ENCODE results near the gene HMGN4.
"Not testable (repeated sequence)": the region's sequence is repeated elsewhere in the genome, so short reads cannot be mapped to it uniquely, and the experiment has no call there.

Gene HMGN4

DNA sequence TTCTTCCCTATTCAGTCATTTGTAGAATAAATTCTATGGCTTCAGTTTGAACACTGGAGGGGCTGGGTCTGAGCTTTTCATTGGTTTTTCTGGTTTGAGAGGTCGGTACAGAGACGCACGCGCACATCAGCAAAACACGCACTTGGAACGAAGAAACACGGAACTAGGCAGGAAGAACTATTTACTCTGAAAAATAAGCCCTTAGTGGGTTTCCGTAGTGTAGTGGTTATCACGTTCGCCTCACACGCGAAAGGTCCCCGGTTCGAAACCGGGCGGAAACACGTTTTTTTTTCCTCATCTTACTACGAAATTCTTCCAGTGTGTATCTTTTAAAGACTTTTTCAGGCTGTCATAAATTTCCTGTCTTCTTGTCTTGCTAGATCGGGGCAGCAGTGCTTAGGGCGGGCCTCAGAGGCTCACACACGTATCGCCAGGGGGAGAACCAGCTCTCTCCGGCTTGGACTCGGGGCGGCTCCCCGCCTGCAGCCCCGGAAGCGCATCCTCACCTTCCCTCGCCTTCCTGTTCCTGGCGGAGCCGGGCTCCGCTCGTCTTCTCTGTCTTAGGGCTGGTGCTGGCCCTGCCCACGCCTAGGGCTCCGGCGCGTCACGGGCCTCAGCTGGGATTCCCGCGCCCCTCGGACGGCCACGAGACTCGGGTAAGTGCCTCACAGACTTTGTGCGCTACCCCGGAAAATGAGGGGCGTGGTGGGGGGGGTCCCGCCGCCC is at the start of gene HMGN4:
TSS of gene HMGN4 (plus strand) at position 521 of the 726 bp plus-strand sequence. CDS start 6,841 bp downstream, outside the sequence.
- DNase-seq, result peak; percentile 63

DNA sequence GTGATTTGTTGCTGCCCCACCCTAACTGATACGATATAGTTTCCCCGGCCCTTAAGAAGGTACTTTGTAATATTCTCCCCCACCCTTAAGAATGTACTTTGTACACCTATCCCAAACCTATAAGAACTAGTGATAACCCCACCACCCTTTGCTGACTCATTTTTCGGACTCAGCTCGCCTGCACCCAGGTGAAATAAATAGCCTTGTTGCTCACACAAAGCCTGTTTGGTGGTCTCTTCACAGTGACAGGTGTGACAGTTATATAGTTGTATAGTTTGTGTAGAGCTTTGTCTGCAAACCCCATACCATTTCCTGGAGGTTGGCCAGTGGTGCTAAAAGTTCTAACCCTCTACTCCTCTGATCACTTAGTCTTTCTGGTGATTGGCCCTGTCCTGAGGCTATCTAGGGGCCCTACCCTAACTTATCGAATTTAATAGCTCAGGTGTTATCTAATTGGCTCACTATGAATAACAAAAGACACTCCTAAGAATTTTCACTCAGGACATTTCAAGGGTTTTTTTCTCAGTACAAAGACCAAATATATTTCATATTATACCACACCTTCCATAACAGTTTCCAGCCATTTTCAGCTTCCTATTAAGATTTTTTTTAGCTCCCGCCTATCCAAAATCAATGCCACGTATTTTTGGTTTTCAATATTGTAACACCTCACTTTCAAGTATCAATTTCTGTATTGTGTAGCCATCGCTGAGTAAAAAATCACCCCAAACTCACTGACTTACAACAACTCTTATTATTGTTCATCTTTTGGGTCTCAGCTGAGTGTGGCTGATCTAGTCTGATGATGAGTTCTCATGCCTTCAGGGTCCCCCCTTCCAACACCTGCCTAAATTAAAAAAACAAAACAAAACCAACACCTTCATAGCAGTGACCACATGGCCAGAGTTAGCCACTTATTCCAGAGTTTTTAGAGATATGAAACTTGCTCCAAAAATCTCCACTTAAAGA is 47.9 kb upstream of the HMGN4 start:
- DNase-seq, result no peak

DNA sequence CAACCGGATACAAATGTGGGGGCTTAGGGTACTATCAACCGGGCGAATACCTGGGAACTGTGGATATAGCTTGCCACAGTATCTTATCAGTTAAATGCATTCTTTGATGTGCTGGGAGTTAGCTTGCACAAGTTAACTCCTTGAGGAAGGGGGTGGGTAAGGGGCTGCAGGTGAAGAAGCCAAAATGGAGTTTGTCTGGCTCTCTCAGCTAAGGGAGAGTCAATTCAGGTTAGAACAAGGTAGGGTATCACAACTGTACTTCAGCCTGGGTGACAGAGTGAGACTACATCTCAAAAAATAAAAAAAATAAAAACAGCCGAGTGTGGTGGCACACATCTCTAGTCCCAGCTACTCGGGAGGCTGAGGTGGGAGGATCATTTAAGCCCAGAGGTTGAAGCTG is 46.6 kb upstream of the HMGN4 start:
- DNase-seq, result no peak

DNA sequence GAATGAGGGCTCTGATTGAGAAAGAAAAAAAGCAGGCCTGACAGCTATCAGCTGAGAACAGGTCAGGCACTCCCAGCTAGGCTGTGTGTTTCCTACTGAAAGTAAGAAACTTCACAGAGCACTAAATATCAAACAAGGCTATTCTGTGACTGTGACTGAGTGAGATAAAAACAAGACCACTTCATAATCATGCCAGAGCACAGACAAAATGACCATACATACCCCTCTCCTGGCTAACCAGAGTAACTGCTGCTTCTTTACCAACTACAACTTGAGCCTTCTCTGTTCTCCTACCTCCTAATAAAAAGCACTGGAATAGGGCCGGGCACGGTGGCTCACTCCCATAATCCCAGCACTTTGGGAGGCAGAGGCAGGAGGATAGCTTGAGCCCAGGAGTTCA is 44.9 kb upstream of the HMGN4 start:
- DNase-seq, result no peak

DNA sequence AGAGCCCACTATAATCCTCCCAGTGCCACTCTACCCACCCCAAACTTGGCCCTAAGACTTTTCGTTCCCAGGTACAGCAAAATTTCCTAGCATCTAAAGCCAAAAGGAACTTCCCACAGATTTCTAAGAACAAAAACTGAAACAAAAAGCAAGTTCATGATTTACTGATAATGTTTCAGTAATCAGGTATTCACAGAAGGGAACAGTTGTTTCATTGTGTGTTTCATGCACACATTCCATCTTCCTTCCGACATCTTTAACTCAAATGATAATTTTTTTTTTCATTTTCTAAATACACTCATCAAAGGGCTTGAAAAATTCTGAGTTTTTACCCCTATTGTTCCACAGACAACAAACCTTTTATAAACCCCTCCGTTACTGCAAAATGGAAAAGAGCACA is 44.0 kb upstream of the HMGN4 start:
- DNase-seq, result no peak

DNA sequence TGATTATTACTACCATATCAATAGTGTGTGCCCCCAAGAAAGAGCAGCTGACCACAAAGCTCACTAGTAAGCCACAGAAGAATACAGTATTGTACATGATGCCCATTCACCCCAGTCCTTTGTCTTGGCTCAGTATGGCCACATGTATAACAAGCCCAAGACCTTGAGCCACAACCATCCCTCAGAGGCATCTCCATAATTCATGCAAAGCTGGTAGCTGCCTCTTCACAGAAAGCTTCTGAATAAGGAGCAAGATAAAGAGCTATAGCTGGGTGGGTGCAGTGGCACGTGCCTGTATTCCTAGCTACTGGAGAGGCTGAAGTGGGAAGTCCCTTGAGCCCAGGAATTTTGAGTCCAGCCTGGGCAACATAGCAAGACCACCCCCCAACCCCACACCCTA is 42.9 kb upstream of the HMGN4 start:
- DNase-seq, result no peak

DNA sequence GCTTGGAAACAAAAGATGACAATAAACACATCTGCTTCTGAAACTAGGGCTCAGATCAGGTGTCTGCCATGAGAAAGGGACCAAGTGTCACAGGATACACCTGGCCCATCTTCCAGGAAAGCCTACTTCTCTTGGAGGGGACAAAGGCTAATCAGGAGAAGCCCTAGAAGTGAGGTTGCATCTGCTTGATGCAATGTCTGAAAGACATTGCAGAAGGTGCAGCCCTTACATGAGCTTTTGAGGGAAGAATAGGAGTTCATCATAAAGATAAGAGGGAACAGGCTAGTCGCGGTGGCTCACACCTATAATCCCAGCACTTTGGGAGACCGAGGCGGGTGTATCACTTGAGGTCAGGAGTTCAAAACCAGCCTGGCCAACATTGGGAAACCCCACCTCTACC is 40.6 kb upstream of the HMGN4 start:
- no peak for DNase-seq

DNA sequence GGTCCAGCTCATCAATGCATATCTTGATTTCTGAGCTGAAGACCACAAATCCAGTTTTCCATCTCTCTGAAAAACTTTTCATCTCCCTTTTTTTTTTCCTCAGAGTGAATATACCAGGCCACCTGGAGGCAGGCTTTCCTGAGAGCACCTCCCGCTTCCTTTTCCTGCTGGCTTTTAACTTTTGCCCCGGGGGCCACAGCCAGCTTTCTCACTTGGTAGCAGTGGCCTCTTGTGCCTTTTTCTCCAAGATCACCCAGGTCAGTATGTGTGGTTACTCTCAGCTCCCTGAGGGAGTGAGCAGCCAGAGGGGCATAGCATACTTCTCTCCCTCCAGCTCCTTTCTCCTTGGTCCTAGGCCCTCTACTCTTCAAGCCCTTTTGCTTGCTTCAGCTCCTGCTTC is 38.1 kb upstream of the HMGN4 start, which contains the start of gene BTN1A1:
TSS of gene BTN1A1 (plus strand) at position 202 of the 400 bp plus-strand sequence. CDS start 984 bp downstream, outside the sequence.
- no peak for DNase-seq

DNA sequence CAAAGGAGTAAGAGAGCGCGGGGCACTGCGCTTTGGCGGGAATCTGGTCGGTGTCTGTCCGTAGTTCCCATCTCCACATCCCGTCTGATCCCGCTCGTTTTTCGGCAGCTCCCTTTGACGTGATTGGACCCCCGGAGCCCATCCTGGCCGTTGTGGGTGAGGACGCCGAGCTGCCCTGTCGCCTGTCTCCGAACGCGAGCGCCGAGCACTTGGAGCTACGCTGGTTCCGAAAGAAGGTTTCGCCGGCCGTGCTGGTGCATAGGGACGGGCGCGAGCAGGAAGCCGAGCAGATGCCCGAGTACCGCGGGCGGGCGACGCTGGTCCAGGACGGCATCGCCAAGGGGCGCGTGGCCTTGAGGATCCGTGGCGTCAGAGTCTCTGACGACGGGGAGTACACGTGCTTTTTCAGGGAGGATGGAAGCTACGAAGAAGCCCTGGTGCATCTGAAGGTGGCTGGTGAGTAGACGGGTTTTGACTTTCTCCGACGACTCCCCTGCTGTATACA is 36.6 kb upstream of the HMGN4 start:
- DNase-seq, result no peak

DNA sequence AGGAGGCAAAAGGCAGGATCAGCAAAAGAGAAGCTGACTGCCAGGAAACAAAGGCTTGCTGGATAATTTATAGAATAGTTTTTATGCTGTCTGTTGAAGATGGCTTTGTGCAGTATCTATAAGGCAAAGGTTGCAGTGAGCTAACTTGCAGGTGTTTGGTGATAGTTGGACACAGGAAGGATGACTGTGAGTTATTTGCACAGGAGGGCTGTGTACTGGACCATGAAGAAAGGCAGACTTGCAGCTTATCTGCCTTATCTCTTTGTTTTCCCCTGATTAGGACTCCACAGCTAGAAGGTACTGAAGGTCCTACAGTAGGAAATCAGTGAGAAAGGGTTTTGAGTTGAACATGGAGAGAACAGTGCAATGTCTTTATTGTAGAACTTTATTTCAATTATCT is 36.0 kb upstream of the HMGN4 start:
- no peak for DNase-seq

DNA sequence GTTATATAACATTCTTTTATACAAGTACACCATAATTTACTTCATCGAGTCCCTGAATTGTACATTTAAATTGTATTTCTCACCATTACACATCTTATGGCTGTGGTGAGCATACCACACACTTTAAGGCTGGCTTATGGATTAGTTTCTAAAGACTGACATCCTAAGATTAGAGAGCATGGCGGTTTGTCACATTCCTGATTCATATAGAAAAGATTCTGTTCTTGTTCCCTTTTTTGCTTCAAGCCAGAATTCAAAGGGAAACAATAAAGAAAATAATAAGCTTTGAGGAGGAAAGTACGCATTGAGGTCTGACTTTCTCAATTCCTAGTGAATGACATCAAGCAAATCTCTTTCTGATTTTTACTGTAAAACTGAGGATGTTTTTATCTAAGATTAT is 35.5 kb upstream of the HMGN4 start:
- DNase-seq, result no peak

DNA sequence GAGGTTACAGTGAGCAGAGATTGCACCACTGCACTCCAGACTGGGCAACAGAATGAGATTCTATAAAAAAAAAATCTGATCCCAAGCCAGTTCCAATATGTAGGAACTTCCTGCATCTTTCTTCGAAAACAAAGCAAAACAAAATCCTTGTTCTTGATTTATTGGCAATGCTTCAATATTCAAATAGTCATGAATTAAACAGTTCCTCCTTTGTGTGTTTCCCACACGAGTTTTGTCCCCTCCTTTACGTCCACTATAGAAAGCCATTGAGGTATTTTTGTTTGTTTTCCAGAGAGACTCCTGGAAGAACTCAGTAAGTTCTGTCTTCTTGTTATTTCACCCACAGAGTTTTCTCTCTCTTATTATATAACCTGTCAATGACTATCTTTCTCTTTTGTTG is 30.5 kb upstream of the HMGN4 start:
- no peak for DNase-seq

DNA sequence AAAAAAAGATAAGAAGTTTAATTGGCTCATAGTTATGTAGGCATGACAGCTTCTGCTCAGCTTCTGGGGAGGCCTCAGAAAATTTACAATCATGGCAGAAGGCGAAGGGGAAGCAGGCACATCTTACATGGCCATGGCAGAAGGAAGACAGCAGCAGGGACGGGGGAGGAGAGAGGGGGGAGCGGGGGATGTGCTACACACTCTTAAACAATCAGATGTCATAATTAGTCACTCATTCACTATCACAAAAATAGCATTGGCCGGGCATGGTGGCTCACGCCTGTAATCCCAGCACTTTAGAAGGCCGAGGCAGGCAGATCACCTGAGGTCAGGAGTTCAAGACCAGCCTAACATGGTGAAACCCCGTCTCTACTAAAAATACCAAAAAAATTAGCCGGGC is 27.1 kb upstream of the HMGN4 start:
- DNase-seq, result not testable (repeated sequence)

DNA sequence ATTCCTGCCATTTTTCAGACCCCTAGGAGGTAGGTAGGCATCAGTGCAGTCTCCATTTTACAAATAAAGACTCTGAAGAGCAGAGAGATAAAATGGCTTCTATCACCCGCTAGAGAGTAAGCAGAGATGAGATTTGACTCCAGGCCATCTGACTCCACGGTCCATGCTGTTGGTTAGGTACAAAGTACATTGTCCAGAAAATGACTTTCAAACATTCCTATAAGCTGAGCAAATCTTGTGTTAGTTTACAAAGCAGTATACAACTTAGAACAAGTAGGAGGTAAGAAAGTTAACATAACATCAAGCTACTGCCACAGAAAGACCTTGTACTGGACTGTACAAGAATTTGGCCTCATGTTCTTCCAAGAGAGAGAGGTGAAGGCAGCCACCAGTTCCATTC is 23.2 kb upstream of the HMGN4 start:
- no peak for DNase-seq

DNA sequence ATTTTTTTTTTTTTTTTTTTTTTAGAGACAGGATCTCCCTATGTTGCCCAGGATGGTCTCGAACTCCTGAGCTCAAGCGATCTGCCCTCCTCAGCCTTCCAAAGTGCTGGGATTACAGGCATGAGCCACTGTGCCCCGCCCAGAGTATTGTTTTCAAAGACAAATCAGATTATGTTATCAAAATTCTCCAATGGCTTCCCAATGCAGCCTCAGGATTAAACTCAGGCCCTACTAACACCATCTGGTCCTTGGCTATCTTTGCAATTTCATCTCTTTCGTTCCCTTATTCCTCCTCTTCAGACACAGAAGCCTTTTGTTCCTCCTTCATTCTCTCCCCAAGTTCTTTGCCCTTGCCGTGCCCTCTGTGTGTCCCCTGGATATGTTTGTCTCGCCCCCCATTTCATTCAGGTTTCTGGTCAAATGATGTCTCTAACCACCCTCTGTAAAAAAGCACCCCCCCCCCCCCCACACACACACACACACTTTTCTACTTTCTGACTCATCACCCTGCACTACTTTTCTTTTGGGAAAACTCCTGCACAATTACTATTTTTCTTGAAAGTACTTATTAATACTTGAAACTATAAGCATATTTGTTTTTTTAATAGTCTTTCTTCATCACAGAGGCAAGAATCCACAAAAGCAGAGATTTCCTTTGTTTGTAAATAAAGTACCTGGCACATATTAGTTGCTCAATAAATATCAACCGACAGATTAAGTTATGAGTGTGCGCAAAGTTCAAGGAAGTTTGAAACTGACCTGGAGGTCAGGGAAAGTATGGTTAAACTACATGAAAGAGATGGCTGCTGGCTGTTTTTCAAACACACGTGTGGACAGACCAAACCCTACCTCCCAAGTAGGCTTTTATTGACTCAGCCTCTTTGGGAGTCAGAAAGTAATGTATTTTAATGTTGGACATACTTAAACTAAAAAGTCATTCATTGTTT is 21.4 kb upstream of the HMGN4 start:
- DNase-seq, result no peak

DNA sequence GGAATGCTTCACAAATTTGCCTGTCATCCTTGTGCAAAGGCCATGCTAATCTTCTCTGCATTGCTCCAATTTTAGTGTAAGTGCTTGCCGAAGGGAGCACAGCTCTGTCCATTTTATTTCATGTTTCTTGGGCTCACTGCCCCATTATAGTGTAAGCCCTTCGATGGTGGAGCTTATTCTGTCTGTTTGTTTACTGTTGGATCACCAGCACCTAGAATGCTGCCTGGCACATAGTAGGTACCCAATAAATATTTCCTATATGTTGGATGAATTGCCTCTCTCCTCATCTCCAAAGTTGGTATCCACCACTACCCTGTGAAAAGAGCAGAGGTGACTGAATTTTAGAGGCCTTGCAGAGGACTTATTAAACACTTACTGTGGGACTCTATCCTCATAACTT is 18.8 kb upstream of the HMGN4 start:
- DNase-seq, result no peak

DNA sequence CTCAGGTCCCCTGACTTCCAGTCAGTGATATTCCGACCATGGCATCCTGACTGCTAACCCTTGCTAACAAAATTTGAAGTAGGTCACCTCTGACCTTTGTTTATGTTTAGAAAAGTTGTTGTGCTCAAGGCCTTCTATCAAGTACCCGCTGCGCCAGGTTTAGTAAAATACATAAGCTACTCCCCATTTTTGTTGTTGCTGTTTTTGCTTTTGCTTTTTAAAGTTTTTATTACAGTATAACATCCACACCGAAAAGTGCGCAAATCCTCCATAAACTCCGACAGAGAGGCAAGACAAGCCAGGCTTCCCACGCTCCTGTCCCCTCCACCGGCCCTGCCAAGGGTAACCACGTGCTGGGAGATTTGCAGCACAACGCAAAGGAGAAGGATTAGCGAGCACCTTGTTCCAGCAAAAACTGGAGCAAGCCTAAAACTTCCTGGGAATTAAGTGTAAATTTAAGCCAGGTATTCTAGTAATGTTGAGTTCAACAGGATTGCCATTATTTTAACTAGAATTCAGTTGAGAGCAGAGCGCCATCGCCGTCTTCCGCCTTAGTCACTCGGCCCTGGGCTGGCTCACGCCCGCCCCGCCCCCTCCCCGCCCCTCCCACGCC is 17.8 kb upstream of the HMGN4 start:
- DNase-seq, result no peak

DNA sequence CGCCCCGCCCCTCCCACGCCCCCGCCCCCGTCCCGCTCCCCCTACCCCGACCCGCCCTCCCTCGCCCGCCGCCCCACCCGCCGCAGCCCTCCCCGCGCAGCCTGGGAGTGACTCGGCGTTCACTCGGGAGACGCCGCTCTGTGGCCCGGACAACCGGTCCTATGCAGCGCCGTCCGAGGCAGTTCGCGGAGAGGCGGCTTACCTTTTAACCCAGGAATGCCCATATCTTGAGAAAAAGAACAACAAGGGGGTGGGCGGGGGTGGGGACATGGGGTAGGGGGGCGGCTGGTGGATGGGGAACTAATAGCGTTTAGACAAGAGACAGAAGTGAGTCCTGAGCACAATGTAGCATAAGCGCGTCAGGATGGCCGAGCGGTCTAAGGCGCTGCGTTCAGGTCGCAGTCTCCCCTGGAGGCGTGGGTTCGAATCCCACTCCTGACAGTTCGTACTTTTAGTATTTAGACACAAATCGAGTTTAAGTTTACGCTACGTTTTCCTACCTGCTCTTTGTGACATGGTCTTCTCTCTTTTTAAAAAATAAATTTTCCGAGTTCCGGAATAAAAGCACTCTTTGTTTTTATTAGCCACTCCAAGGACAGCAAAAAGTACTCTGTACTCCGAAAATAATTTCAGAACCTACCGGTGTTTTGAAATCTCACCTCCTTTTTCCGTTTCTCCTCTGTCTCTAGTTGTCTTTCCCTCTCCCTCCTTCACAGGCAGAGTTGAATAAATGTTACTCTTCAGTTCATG is 17.1 kb upstream of the HMGN4 start:
- DNase-seq, result peak; percentile 70

DNA sequence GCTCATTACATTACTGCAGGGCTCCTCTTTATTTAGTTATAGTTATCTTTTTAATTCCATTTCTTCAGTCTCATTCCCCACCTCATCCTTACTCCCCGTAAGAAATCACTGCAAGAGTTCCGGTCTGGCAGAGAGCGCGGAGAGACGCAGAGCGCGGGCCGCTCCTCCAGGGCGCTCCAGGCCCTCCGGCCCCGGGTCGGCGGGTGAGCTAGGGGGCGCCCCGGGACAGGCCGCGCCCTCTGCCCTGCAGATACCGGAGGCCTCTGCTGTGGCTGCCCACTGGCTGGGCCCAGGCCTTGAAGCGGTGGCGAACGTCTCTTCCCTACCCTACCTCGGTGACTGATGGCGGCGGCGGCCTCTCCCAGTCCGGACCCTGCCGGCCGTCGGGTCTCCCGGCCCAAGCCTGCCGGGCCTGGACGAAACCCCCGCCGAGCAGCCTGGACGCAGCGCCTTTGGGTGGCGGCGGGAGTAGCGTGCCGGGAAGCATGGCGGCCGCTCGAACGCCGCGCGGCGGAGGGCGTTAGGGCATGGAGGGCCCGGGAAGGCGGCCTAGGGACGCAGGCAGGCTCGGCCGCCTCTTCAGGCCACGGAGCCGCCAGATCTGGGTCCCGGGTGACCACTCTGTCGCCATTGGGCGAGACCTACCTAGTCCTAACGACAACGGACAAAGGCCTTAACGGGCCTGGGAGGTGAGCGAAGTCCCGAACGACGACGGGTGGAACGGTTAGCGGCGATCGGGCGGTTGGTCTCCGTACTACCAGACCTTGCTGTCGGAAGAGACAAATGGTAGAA is 16.4 kb upstream of the HMGN4 start:
- DNase-seq, result peak; percentile 52

DNA sequence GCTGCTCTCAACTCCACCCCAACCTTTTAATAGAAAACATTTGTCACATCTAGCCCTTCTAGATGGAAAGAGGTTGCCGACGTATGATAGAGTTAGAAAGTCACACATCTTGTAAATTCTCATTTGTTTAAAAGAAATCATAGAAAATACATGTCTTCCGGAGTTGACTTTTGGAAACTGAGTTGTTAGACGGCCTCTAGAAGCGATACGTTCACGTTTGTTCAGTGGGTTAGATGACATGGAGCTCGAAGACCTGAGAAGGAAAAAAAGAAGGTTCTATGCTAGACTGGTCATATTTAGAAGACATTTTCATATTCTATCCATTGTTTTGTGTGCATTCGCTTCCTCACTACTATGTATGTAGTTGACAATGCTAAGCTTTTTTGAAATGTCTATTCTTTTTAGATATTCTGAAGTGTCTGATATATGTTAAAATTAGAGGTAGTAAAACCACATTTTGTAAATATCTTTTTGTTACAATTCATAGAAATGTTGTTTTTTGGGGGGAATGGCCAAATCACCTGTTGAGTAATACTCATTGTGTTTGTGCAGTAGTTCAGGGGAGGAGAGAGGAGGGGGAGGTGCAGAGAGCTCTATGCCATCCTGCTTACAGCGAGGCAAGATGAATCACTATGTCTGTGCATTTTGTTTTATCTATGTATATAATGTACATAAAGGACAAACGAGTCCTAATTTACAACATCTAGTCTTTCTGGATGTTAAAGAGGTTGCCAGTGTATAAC is 15.5 kb upstream of the HMGN4 start:
- DNase-seq, result not testable (repeated sequence)
